Parathyroid adenoma (tissue), 2 donors: ENCODE results near the gene ZNF438.

Experiments used
- H2AFZ ChIP-seq: fragments of 300-600 bp; sonication (generic); one replicate; pipeline ENCODE4 v1.7.0; 2017; ENCODE audit warnings: antibody characterized with exemption, mild to moderate bottlenecking
- H3K27ac ChIP-seq: fragments of 300-600 bp; sonication (generic); one replicate; pipeline ENCODE4 v1.7.0; 2017
- H3K27me3 ChIP-seq: fragments of 300-600 bp; sonication (generic); one replicate; pipeline ENCODE4 v1.7.0; 2017; ENCODE audit warnings: low read length; ENCODE audit not compliant: control insufficient read depth, insufficient read depth
- H3K36me3 ChIP-seq: fragments of 300-600 bp; sonication (generic); one replicate; pipeline ENCODE4 v1.7.0; 2017; ENCODE audit warnings: low read length; ENCODE audit not compliant: control insufficient read depth, insufficient read depth
- H3K4me1 ChIP-seq: fragments of 300-600 bp; sonication (generic); one replicate; pipeline ENCODE4 v1.7.0; 2017; ENCODE audit warnings: control low read depth
- H3K4me2 ChIP-seq: fragments of 300-600 bp; sonication (generic); one replicate; pipeline ENCODE4 v1.7.0; 2017; ENCODE audit warnings: low read length
- H3K4me3 ChIP-seq: fragments of 300-600 bp; sonication (generic); one replicate; pipeline ENCODE4 v1.7.0; 2017; ENCODE audit warnings: low read depth, low read length
- H3K79me2 ChIP-seq: fragments of 300-600 bp; sonication (generic); one replicate; pipeline ENCODE4 v1.7.0; 2017; ENCODE audit warnings: control low read depth
- H3K9ac ChIP-seq: fragments of 300-600 bp; sonication (generic); one replicate; pipeline ENCODE4 v1.7.0; 2017; ENCODE audit warnings: mild to moderate bottlenecking
- H3K9me3 ChIP-seq: fragments of 300-600 bp; sonication (generic); one replicate; pipeline ENCODE4 v1.7.0; 2017; ENCODE audit warnings: low read length; ENCODE audit not compliant: control insufficient read depth
- CTCF ChIP-seq: fragments of 300-600 bp; sonication (generic); IDR thresholded peaks from one replicate; pipeline ENCODE4 v1.7.0; 2017; ENCODE audit warnings: antibody characterized with exemption, mild to moderate bottlenecking
- donor health status: primary hyperparathyroidism.

Gene ZNF438

GRCh38 chr10:30806850-30807249 lies 224.8 kb downstream of the ZNF438 start:
- Histone ChIP-seq H3K4me2 (no peak overlapping the region), H2AFZ (no peak overlapping the region), H3K27ac (no peak overlapping the region), H3K36me3 (no peaks in the 10 kb centered on the region), H3K4me3 (no peak overlapping the region), H3K9me3 (no peaks in the 10 kb centered on the region), H3K79me2 (no peaks in the 10 kb centered on the region), H3K27me3 (no peaks in the 10 kb centered on the region), H3K9ac (no peak overlapping the region), H3K4me1 (no peaks in the 10 kb centered on the region)
- TF ChIP-seq CTCF, result no peak

GRCh38 chr10:30805061-30805460 lies 226.6 kb downstream of the ZNF438 start:
- H3K4me2 ChIP-seq, result no peak overlapping the region
- no peaks in the 10 kb centered on the region for H3K4me1 ChIP-seq
- no peak overlapping the region for H3K27ac ChIP-seq
- no peak for TF ChIP-seq CTCF
- no peaks in the 10 kb centered on the region for H3K9me3 ChIP-seq
- no peaks in the 10 kb centered on the region for H3K27me3 ChIP-seq
- no peak overlapping the region for H3K9ac ChIP-seq
- H2AFZ ChIP-seq, result no peak overlapping the region
- H3K79me2 ChIP-seq, result no peaks in the 10 kb centered on the region
- H3K4me3 ChIP-seq, result no peak overlapping the region
- no peaks in the 10 kb centered on the region for H3K36me3 ChIP-seq

- H3K9me3 ChIP-seq, result no peaks in the 10 kb centered on the region
Measured at GRCh38 chr10:30804478-30805055, 227.1 kb downstream of the ZNF438 start.

GRCh38 chr10:30803892-30804322 lies 227.8 kb downstream of the ZNF438 start:
- H2AFZ ChIP-seq, result no peak overlapping the region
- no peak overlapping the region for H3K4me2 ChIP-seq
- no peaks in the 10 kb centered on the region for H3K9me3 ChIP-seq
- H3K4me3 ChIP-seq, result no peak overlapping the region
- no peak overlapping the region for H3K27ac ChIP-seq
- no peaks in the 10 kb centered on the region for H3K36me3 ChIP-seq
- no peaks in the 10 kb centered on the region for H3K27me3 ChIP-seq
- no peak for TF ChIP-seq CTCF
- H3K79me2 ChIP-seq, result no peaks in the 10 kb centered on the region
- no peak overlapping the region for H3K9ac ChIP-seq
- H3K4me1 ChIP-seq, result no peaks in the 10 kb centered on the region

More at GRCh38 chr10:30804478-30805055, 227.1 kb downstream of the ZNF438 start:
- H3K4me2 ChIP-seq, result no peak overlapping the region
- H3K4me3 ChIP-seq, result no peak overlapping the region
- TF ChIP-seq CTCF, result no peak
- no peaks in the 10 kb centered on the region for H3K4me1 ChIP-seq
- H2AFZ ChIP-seq, result no peak overlapping the region
- H3K79me2 ChIP-seq, result no peaks in the 10 kb centered on the region
- no peak overlapping the region for H3K9ac ChIP-seq
- no peak overlapping the region for H3K27ac ChIP-seq
- no peaks in the 10 kb centered on the region for H3K36me3 ChIP-seq
- no peaks in the 10 kb centered on the region for H3K27me3 ChIP-seq

GRCh38 chr10:30803058-30803457 lies 228.6 kb downstream of the ZNF438 start:
- no peaks in the 10 kb centered on the region for H3K4me1 ChIP-seq
- H3K9ac ChIP-seq, result no peak overlapping the region
- H2AFZ ChIP-seq, result no peak overlapping the region
- H3K9me3 ChIP-seq, result no peaks in the 10 kb centered on the region
- no peak overlapping the region for H3K4me3 ChIP-seq
- no peak overlapping the region for H3K4me2 ChIP-seq
- H3K27me3 ChIP-seq, result no peaks in the 10 kb centered on the region
- H3K79me2 ChIP-seq, result no peaks in the 10 kb centered on the region
- H3K36me3 ChIP-seq, result no peaks in the 10 kb centered on the region
- H3K27ac ChIP-seq, result no peak overlapping the region
- TF ChIP-seq CTCF, result no peak
